ENCODE measurements around the gene KHSRP.

KHSRP gene

GRCh38 chr19:6387372-6387771 lies 37.2 kb downstream of the KHSRP start:
- Histone ChIP-seq H3K9me3 (ENCODE audit: insufficient read depth, low read depth, low read length) (peaks cover 1% of the 10 kb centered on the region), H3K18ac (ENCODE audit: low read length) (no peak overlapping the region), H4K91ac (ENCODE audit: low read depth, low read length) (no peak overlapping the region), H2AK5ac (ENCODE audit: low read length) (no peak overlapping the region), H2BK120ac (ENCODE audit: insufficient read depth, low read length, poor library complexity) (no peak overlapping the region), H2AFZ (ENCODE audit: insufficient read depth, low read length, poor library complexity) (no peak overlapping the region), H4K8ac (ENCODE audit: low read depth, low read length) (no peak overlapping the region), H3K27me3 (ENCODE audit: insufficient read depth, low read length) (no peaks in the 10 kb centered on the region), H3K4ac (ENCODE audit: low read depth, low read length) (no peak overlapping the region), H2BK12ac (ENCODE audit: low read length) (no peak overlapping the region), H3K79me1 (ENCODE audit: low read length) (no peaks in the 10 kb centered on the region), H2BK5ac (ENCODE audit: low read depth, low read length, poor library complexity) (no peak overlapping the region), H3K79me2 (ENCODE audit: control insufficient read depth, insufficient read depth, low read length, poor library complexity) (peaks cover 3% of the 10 kb centered on the region), H3K9ac (ENCODE audit: low read length) (no peak overlapping the region), H3K4me3 (ENCODE audit: low read depth, low read length) (no peak overlapping the region), H3K4me1 (ENCODE audit: control insufficient read depth in 1 of 2, insufficient read depth in 2 of 2, low read length in 2 of 2) (peaks cover 4% of the 10 kb centered on the region in 2 experiments), H3K14ac (ENCODE audit: low read length) (no peak overlapping the region), H3K36me3 (ENCODE audit: control insufficient read depth in 1 of 2, insufficient read depth in 2 of 2, low read length in 2 of 2) (peaks cover 67 to 71% of the 10 kb centered on the region in 2 experiments), H4K12ac (ENCODE audit: low read depth, low read length) (no peak overlapping the region), H3K4me2 (ENCODE audit: low read length) (no peak overlapping the region), H3K23ac (ENCODE audit: low read length) (no peak overlapping the region), H3K27ac (ENCODE audit: low read depth, low read length) (no peak overlapping the region)
- WGBS (ENCODE audit: extremely low coverage, insufficient coverage, insufficient read length) = no CpG with 5 or more reads among the region's 19 CpGs
- DNase-seq = no peak

- H3K9ac ChIP-seq (ENCODE audit: low read length) = no peak overlapping the region
- H2BK5ac ChIP-seq (ENCODE audit: low read depth, low read length, poor library complexity) = no peak overlapping the region
- no peak overlapping the region for H3K4ac ChIP-seq (ENCODE audit: low read depth, low read length)
- no peak overlapping the region for H3K18ac ChIP-seq (ENCODE audit: low read length)
- no peak for DNase-seq
- H3K4me2 ChIP-seq (ENCODE audit: low read length) = no peak overlapping the region
- no peak overlapping the region for H2AK5ac ChIP-seq (ENCODE audit: low read length)
- no peak overlapping the region for H4K12ac ChIP-seq (ENCODE audit: low read depth, low read length)
- H4K91ac ChIP-seq (ENCODE audit: low read depth, low read length) = no peak overlapping the region
- no peak overlapping the region for H2BK120ac ChIP-seq (ENCODE audit: insufficient read depth, low read length, poor library complexity)
- no peaks in the 10 kb centered on the region for H3K4me1 ChIP-seq (ENCODE audit: control insufficient read depth in 1 of 2, insufficient read depth in 2 of 2, low read length in 2 of 2)
- H3K36me3 ChIP-seq (ENCODE audit: control insufficient read depth in 1 of 2, insufficient read depth in 2 of 2, low read length in 2 of 2) = peaks cover 83 to 87% of the 10 kb centered on the region in 2 experiments
- no peak overlapping the region for H3K4me3 ChIP-seq (ENCODE audit: low read depth, low read length)
- H3K27ac ChIP-seq (ENCODE audit: low read depth, low read length) = no peak overlapping the region
- no peak overlapping the region for H3K23ac ChIP-seq (ENCODE audit: low read length)
- no peaks in the 10 kb centered on the region for H3K27me3 ChIP-seq (ENCODE audit: insufficient read depth, low read length)
- no peaks in the 10 kb centered on the region for H3K79me2 ChIP-seq (ENCODE audit: control insufficient read depth, insufficient read depth, low read length, poor library complexity)
- no peak overlapping the region for H3K14ac ChIP-seq (ENCODE audit: low read length)
- peaks cover 9% of the 10 kb centered on the region for H3K9me3 ChIP-seq (ENCODE audit: insufficient read depth, low read depth, low read length)
- WGBS (ENCODE audit: extremely low coverage, insufficient coverage, insufficient read length) = no CpG with 5 or more reads among the region's 4 CpGs
- H2BK12ac ChIP-seq (ENCODE audit: low read length) = no peak overlapping the region
- no peak overlapping the region for H4K8ac ChIP-seq (ENCODE audit: low read depth, low read length)
- H2AFZ ChIP-seq (ENCODE audit: insufficient read depth, low read length, poor library complexity) = no peak overlapping the region
- H3K79me1 ChIP-seq (ENCODE audit: low read length) = no peaks in the 10 kb centered on the region
Measured at GRCh38 chr19:6384381-6384780, 40.2 kb downstream of the KHSRP start.

- no peaks in the 10 kb centered on the region for H3K79me2 ChIP-seq (ENCODE audit: control insufficient read depth, insufficient read depth, low read length, poor library complexity)
- no peak overlapping the region for H2AFZ ChIP-seq (ENCODE audit: insufficient read depth, low read length, poor library complexity)
- WGBS (ENCODE audit: extremely low coverage, insufficient coverage, insufficient read length) = no CpG with 5 or more reads among the region's 19 CpGs
- H2BK12ac ChIP-seq (ENCODE audit: low read length) = no peak overlapping the region
- H3K9ac ChIP-seq (ENCODE audit: low read length) = no peak overlapping the region
- no peak overlapping the region for H3K14ac ChIP-seq (ENCODE audit: low read length)
- no peak overlapping the region for H4K12ac ChIP-seq (ENCODE audit: low read depth, low read length)
- no peak overlapping the region for H3K4me2 ChIP-seq (ENCODE audit: low read length)
- no peak overlapping the region for H4K8ac ChIP-seq (ENCODE audit: low read depth, low read length)
- no peak overlapping the region for H2BK5ac ChIP-seq (ENCODE audit: low read depth, low read length, poor library complexity)
- H3K4me1 ChIP-seq (ENCODE audit: control insufficient read depth in 1 of 2, insufficient read depth in 2 of 2, low read length in 2 of 2) = peaks cover 4% of the 10 kb centered on the region in 2 experiments
- no peak overlapping the region for H2BK120ac ChIP-seq (ENCODE audit: insufficient read depth, low read length, poor library complexity)
- no peaks in the 10 kb centered on the region for H3K79me1 ChIP-seq (ENCODE audit: low read length)
- H3K4ac ChIP-seq (ENCODE audit: low read depth, low read length) = no peak overlapping the region
- no peak overlapping the region for H4K91ac ChIP-seq (ENCODE audit: low read depth, low read length)
- H2AK5ac ChIP-seq (ENCODE audit: low read length) = no peak overlapping the region
- peaks cover 76 to 82% of the 10 kb centered on the region in 2 experiments for H3K36me3 ChIP-seq (ENCODE audit: control insufficient read depth in 1 of 2, insufficient read depth in 2 of 2, low read length in 2 of 2)
- no peak for DNase-seq
- H3K27me3 ChIP-seq (ENCODE audit: insufficient read depth, low read length) = no peaks in the 10 kb centered on the region
- H3K23ac ChIP-seq (ENCODE audit: low read length) = no peak overlapping the region
- H3K9me3 ChIP-seq (ENCODE audit: insufficient read depth, low read depth, low read length) = peaks cover 8% of the 10 kb centered on the region
- H3K4me3 ChIP-seq (ENCODE audit: low read depth, low read length) = no peak overlapping the region
- H3K18ac ChIP-seq (ENCODE audit: low read length) = no peak overlapping the region
- no peak overlapping the region for H3K27ac ChIP-seq (ENCODE audit: low read depth, low read length)
Measured at GRCh38 chr19:6383188-6383587, 41.4 kb downstream of the KHSRP start.

GRCh38 chr19:6381030-6381750 lies 43.4 kb downstream of the KHSRP start:
- DNase-seq = no peak
- H3K9ac ChIP-seq (ENCODE audit: low read length) = no peak overlapping the region
- no peak overlapping the region for H4K91ac ChIP-seq (ENCODE audit: low read depth, low read length)
- H3K9me3 ChIP-seq (ENCODE audit: insufficient read depth, low read depth, low read length) = peaks cover 8% of the 10 kb centered on the region
- H3K4me1 ChIP-seq (ENCODE audit: control insufficient read depth in 1 of 2, insufficient read depth in 2 of 2, low read length in 2 of 2) = peaks cover 6 to 14% of the 10 kb centered on the region in 2 experiments
- no CpG with 5 or more reads among the region's 40 CpGs for WGBS (ENCODE audit: extremely low coverage, insufficient coverage, insufficient read length)
- no peak overlapping the region for H3K18ac ChIP-seq (ENCODE audit: low read length)
- no peak overlapping the region for H2BK120ac ChIP-seq (ENCODE audit: insufficient read depth, low read length, poor library complexity)
- H3K23ac ChIP-seq (ENCODE audit: low read length) = no peak overlapping the region
- H3K4me3 ChIP-seq (ENCODE audit: low read depth, low read length) = no peak overlapping the region
- H3K36me3 ChIP-seq (ENCODE audit: control insufficient read depth in 1 of 2, insufficient read depth in 2 of 2, low read length in 2 of 2) = peaks cover 64 to 71% of the 10 kb centered on the region in 2 experiments
- no peak overlapping the region for H4K12ac ChIP-seq (ENCODE audit: low read depth, low read length)
- no peak overlapping the region for H3K27ac ChIP-seq (ENCODE audit: low read depth, low read length)
- no peaks in the 10 kb centered on the region for H3K27me3 ChIP-seq (ENCODE audit: insufficient read depth, low read length)
- no peak overlapping the region for H3K4me2 ChIP-seq (ENCODE audit: low read length)
- H2AK5ac ChIP-seq (ENCODE audit: low read length) = no peak overlapping the region
- no peaks in the 10 kb centered on the region for H3K79me1 ChIP-seq (ENCODE audit: low read length)
- H4K8ac ChIP-seq (ENCODE audit: low read depth, low read length) = no peak overlapping the region
- H3K79me2 ChIP-seq (ENCODE audit: control insufficient read depth, insufficient read depth, low read length, poor library complexity) = no peaks in the 10 kb centered on the region
- H3K4ac ChIP-seq (ENCODE audit: low read depth, low read length) = no peak overlapping the region
- no peak overlapping the region for H2BK12ac ChIP-seq (ENCODE audit: low read length)
- H2BK5ac ChIP-seq (ENCODE audit: low read depth, low read length, poor library complexity) = no peak overlapping the region
- no peak overlapping the region for H2AFZ ChIP-seq (ENCODE audit: insufficient read depth, low read length, poor library complexity)
- H3K14ac ChIP-seq (ENCODE audit: low read length) = no peak overlapping the region
